ENCODE measurements around the gene METRN. TPM values are rescaled to one million over a fixed set of nuclear protein-coding genes. Genes with fewer than 3 reads are reported as not detected.

The METRN gene
- polyA plus RNA-seq, 1 of the 3 experiments (the other 2 are of a cell fraction) = 59.7 TPM

- no peak for TF ChIP-seq PBX3 (IDR thresholded peaks at IDR 0.05)
Measured at GRCh38 chr16:710500-711075, 4.3 kb upstream of the METRN start (continued).

- DNase-seq = no peak
- H3K9ac ChIP-seq = no peak overlapping the region
- H3K36me3 ChIP-seq (replicated peaks in 1 of 2; ENCODE audit: control insufficient read depth in 1 of 2, insufficient read depth in 2 of 2, low read length in 1 of 2) = no peaks in the 10 kb centered on the region
- no peaks in the 10 kb centered on the region for H4K20me1 ChIP-seq (ENCODE audit: insufficient read depth)
- 0 out of 2 replicates have a peak, but pooled peaks cover 2% of the 10 kb centered on the region for H3K79me2 ChIP-seq (ENCODE audit: insufficient read depth)
- no peaks in the 10 kb centered on the region for H3K9me2 ChIP-seq
- H2AFZ ChIP-seq (ENCODE audit: low read depth) = no peak overlapping the region
- H3K27me3 ChIP-seq (ENCODE audit: insufficient read depth) = no peaks in the 10 kb centered on the region
- ChIA-PET POLR2A (no interaction called here), CTCF (interaction anchor here (0.9 to 22.4 kb wide), 9 partner anchors 9 to 392 kb away, joined by 4 to 358 read pairs (median 6); partner anchors contain the start of genes ANTKMT, CCDC78, CIAO3 and HAGHL)
- peaks cover 30% of the 10 kb centered on the region for H3F3A ChIP-seq (replicated peaks; ENCODE audit: insufficient read depth)
- no peak overlapping the region for H3K27ac ChIP-seq (ENCODE audit: low read depth in 2 of 2, low read length in 1 of 2)
- H3K4me1 ChIP-seq (ENCODE audit: control insufficient read depth in 1 of 2, insufficient read depth in 2 of 2, low read depth in 1 of 2, low read length in 1 of 2) = peaks cover 23 to 42% of the 10 kb centered on the region in 2 experiments; a peak in 2 of 4 replicates
- peak overlapping the region; percentile 47; the same call in 1 of the 2 replicates for H3K4me2 ChIP-seq
- WGBS (ENCODE audit: low lambda C conversion rate) = 80% methylated on average over 5 of the region's 12 CpGs
- no peak for TF ChIP-seq REST (IDR thresholded peaks at IDR 0.05; ENCODE audit: low read depth, low read length)
- TF ChIP-seq SIN3A (IDR thresholded peaks at IDR 0.05; ENCODE audit: borderline replicate concordance, low read depth, low read length) = no peak
- TF ChIP-seq MEF2A (IDR thresholded peaks at IDR 0.05; ENCODE audit: borderline replicate concordance, low read depth) = no peak
- no peak for TF ChIP-seq SMC3 (IDR thresholded peaks at IDR 0.05; ENCODE audit: low read depth, low read length)
- no peak for TF ChIP-seq RXRA (IDR thresholded peaks at IDR 0.05; ENCODE audit: borderline replicate concordance, low read depth)
- TF ChIP-seq FOXM1 (IDR thresholded peaks at IDR 0.05; ENCODE audit: low read depth) = no peak
- TF ChIP-seq ELF1 (IDR thresholded peaks at IDR 0.05) = no peak
- TF ChIP-seq JUND (IDR thresholded peaks at IDR 0.05) = no peak
- TF ChIP-seq NFIC (IDR thresholded peaks at IDR 0.05; ENCODE audit: borderline replicate concordance) = no peak
- TF ChIP-seq FOSL2 (IDR thresholded peaks at IDR 0.05; ENCODE audit: borderline replicate concordance, low read depth) = no peak
- TF ChIP-seq RFX5 (IDR thresholded peaks at IDR 0.05; ENCODE audit: low read length) = no peak
- TF ChIP-seq RAD21 (IDR thresholded peaks at IDR 0.05; ENCODE audit: low read length) = no peak
- TF ChIP-seq CHD2 (IDR thresholded peaks at IDR 0.05; ENCODE audit: low read length, partially characterized antibody) = no peak
- TF ChIP-seq USF2 (IDR thresholded peaks at IDR 0.05; ENCODE audit: borderline replicate concordance, low read depth, low read length) = no peak
- TF ChIP-seq PBX3 (IDR thresholded peaks at IDR 0.05) = no peak
- no peak for TF ChIP-seq GATA2 (CRISPR knock-in tag; IDR thresholded peaks at IDR 0.05)
- no peak for TF ChIP-seq IRF3 (IDR thresholded peaks at IDR 0.05; ENCODE audit: low read depth, low read length)
- no peak for TF ChIP-seq USF1 (IDR thresholded peaks at IDR 0.05; ENCODE audit: borderline replicate concordance, low read depth)
- TF ChIP-seq ZBTB33 (IDR thresholded peaks at IDR 0.05; ENCODE audit: borderline replicate concordance, low read depth) = no peak
- TF ChIP-seq TEAD4 (IDR thresholded peaks at IDR 0.05; ENCODE audit: borderline replicate concordance, insufficient read depth) = no peak
- H3K4me3 ChIP-seq (ENCODE audit: low read depth in 2 of 2, low read length in 1 of 2) = no peak overlapping the region
- no peaks in the 10 kb centered on the region for H3K9me3 ChIP-seq
Measured at GRCh38 chr16:711084-711483, 3.8 kb upstream of the METRN start.
